ENCODE measurements around the gene FLCN. TPM values are rescaled to one million over a fixed set of nuclear protein-coding genes. Genes with fewer than 3 reads are reported as not detected.

The FLCN gene
- polyA plus RNA-seq, 1 donor (not counting 4 experiments of a cell fraction or from before 2014, with no cell fraction given), result 12.5 TPM

DNA sequence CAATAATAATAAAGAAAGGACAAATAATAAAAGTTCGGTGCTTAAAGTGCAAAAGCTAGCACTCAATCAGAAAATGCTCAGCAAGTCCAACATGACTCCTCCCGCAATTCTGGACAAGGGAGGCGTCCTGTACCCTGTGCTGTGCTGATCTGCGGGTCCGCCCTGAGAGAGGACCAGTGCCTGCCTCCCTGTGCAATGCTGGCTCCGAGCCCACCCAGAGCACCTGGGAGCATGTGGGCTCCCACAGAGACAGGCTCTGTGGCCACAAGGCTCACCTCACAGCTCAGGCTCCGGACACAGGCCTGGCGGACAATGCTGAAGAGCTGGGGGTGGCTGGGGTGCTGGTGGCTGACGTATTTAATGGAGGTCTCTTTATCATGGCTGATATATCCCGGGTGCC lies 11.1 kb downstream of the FLCN start:
- H4K20me1 ChIP-seq (ENCODE audit: control insufficient read depth, extremely low read depth, insufficient read depth, low read length), result no peaks in the 10 kb centered on the region
- H3K4me2 ChIP-seq (ENCODE audit: control insufficient read depth, extremely low read depth, insufficient read depth, low read depth, low read length), result no peak overlapping the region
- no peak for DNase-seq (ENCODE audit: low read depth, low spot score)
- no peaks in the 10 kb centered on the region for H3K79me2 ChIP-seq (ENCODE audit: control insufficient read depth, insufficient read depth, low read length)
- H3K36me3 ChIP-seq (ENCODE audit: control insufficient read depth in 2 of 2, extremely low read depth in 1 of 2, insufficient read depth in 2 of 2, low read length in 2 of 2), result peaks cover 59 to 63% of the 10 kb centered on the region in 2 experiments
- no peaks in the 10 kb centered on the region for H3K4me1 ChIP-seq (ENCODE audit: control insufficient read depth, extremely low read depth, insufficient read depth, low read length)
- no peak overlapping the region for H3K27ac ChIP-seq (ENCODE audit: control insufficient read depth, insufficient read depth, low read length)
- no peak for TF ChIP-seq EZH2 (IDR thresholded peaks at IDR 0.05; ENCODE audit: low read length)
- TF ChIP-seq, protein P1, sequence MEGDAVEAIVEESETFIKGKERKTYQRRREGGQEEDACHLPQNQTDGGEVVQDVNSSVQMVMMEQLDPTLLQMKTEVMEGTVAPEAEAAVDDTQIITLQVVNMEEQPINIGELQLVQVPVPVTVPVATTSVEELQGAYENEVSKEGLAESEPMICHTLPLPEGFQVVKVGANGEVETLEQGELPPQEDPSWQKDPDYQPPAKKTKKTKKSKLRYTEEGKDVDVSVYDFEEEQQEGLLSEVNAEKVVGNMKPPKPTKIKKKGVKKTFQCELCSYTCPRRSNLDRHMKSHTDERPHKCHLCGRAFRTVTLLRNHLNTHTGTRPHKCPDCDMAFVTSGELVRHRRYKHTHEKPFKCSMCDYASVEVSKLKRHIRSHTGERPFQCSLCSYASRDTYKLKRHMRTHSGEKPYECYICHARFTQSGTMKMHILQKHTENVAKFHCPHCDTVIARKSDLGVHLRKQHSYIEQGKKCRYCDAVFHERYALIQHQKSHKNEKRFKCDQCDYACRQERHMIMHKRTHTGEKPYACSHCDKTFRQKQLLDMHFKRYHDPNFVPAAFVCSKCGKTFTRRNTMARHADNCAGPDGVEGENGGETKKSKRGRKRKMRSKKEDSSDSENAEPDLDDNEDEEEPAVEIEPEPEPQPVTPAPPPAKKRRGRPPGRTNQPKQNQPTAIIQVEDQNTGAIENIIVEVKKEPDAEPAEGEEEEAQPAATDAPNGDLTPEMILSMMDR (optimal IDR thresholded peaks at IDR 0.05 in 1 of 3, IDR thresholded peaks at IDR 0.05 in 1 of 3, conservative IDR thresholded peaks at IDR 0.05 in 1 of 3; ENCODE audit: extremely low read depth in 1 of 3, insufficient read depth in 2 of 3, low read length in 3 of 3), result no peak
- H3K4me3 ChIP-seq (ENCODE audit: control insufficient read depth in 2 of 3, extremely low read depth in 1 of 3, insufficient read depth in 2 of 3, low read depth in 1 of 3, low read length in 3 of 3), result no peak overlapping the region
- H3K27me3 ChIP-seq (ENCODE audit: control insufficient read depth, extremely low read depth, insufficient read depth, low read length), result no peaks in the 10 kb centered on the region
- dilution Hi-C loops (cut with MboI; ENCODE audit: extremely low pct_ligation_motif_present, low sequenced_read_pairs), result no loop called here
- H2AFZ ChIP-seq (ENCODE audit: control insufficient read depth, low read length), result no peak overlapping the region
- H3K9ac ChIP-seq (ENCODE audit: control insufficient read depth, extremely low read depth, insufficient read depth, low read length), result no peak overlapping the region
- FAIRE-seq, result no peak
- no peaks in the 10 kb centered on the region for H3K9me1 ChIP-seq (ENCODE audit: control insufficient read depth, extremely low read depth, insufficient read depth, low read length)
- H3K9me3 ChIP-seq (ENCODE audit: control insufficient read depth, low read depth, low read length), result no peaks in the 10 kb centered on the region

DNA sequence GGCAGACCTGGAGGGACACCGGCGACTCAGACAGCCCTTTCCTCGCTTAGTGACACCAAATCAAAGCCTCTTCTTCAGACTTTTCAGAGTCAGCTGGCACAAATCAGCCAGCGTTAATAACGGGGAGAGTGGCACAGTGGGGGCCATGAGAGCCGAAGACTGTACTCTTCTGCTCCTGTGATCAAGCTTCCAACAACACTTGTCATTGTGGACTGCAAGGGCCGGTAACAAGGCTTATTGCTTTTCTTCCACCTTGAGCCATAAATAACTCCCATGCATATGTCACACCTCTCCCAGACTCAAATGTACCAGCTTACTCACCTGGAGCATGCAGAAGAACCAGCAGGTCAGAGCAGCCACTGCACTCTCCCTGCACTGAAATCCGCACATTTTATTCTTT lies 12.8 kb downstream of the FLCN start:
- H3K4me2 ChIP-seq (ENCODE audit: control insufficient read depth, extremely low read depth, insufficient read depth, low read depth, low read length), result no peak overlapping the region
- no peak overlapping the region for H2AFZ ChIP-seq (ENCODE audit: control insufficient read depth, low read length)
- no peak overlapping the region for H3K27ac ChIP-seq (ENCODE audit: control insufficient read depth, insufficient read depth, low read length)
- no peaks in the 10 kb centered on the region for H3K9me3 ChIP-seq (ENCODE audit: control insufficient read depth, low read depth, low read length)
- H4K20me1 ChIP-seq (ENCODE audit: control insufficient read depth, extremely low read depth, insufficient read depth, low read length), result peaks cover 2% of the 10 kb centered on the region
- H3K79me2 ChIP-seq (ENCODE audit: control insufficient read depth, insufficient read depth, low read length), result no peaks in the 10 kb centered on the region
- no peak for TF ChIP-seq EZH2 (IDR thresholded peaks at IDR 0.05; ENCODE audit: low read length)
- TF ChIP-seq, protein P1 (optimal IDR thresholded peaks at IDR 0.05 in 1 of 3, IDR thresholded peaks at IDR 0.05 in 1 of 3, conservative IDR thresholded peaks at IDR 0.05 in 1 of 3; ENCODE audit: extremely low read depth in 1 of 3, insufficient read depth in 2 of 3, low read length in 3 of 3), result no peak
- no peaks in the 10 kb centered on the region for H3K27me3 ChIP-seq (ENCODE audit: control insufficient read depth, extremely low read depth, insufficient read depth, low read length)
- dilution Hi-C loops (cut with MboI; ENCODE audit: extremely low pct_ligation_motif_present, low sequenced_read_pairs), result no loop called here
- no peak overlapping the region for H3K4me3 ChIP-seq (ENCODE audit: control insufficient read depth in 2 of 3, extremely low read depth in 1 of 3, insufficient read depth in 2 of 3, low read depth in 1 of 3, low read length in 3 of 3)
- DNase-seq (ENCODE audit: low read depth, low spot score) (no peak), FAIRE-seq (no peak)
- no peaks in the 10 kb centered on the region for H3K9me1 ChIP-seq (ENCODE audit: control insufficient read depth, extremely low read depth, insufficient read depth, low read length)
- H3K36me3 ChIP-seq (ENCODE audit: control insufficient read depth in 2 of 2, extremely low read depth in 1 of 2, insufficient read depth in 2 of 2, low read length in 2 of 2), result peaks cover 54 to 64% of the 10 kb centered on the region in 2 experiments
- H3K9ac ChIP-seq (ENCODE audit: control insufficient read depth, extremely low read depth, insufficient read depth, low read length), result no peak overlapping the region
- no peaks in the 10 kb centered on the region for H3K4me1 ChIP-seq (ENCODE audit: control insufficient read depth, extremely low read depth, insufficient read depth, low read length)

Data from keratinocyte (primary cell).